DND-41 (cell line): ENCODE data around the gene FUS.
"Not testable (repeated sequence)": the region's sequence is repeated elsewhere in the genome, so short reads cannot be mapped to it uniquely, and the experiment has no call there.

Experiments used
- ATAC-seq: fragments of 200-7000 bp; cut with Tn5 transposase; 3 replicates; pipeline ENCODE4 v1.9.1; 2021; ENCODE audit warnings: low read depth; ENCODE audit not compliant: insufficient read depth
- DNase-seq: peaks from one replicate; pipeline ENCODE4 v3.0.0-alpha.2; 2020
- H2AFZ ChIP-seq: 2 replicates; pipeline ENCODE4 v1.6.0; 2012; ENCODE audit warnings: low read depth, low read length
- H3K27ac ChIP-seq: 2 replicates; pipeline ENCODE4 v1.5.1; 2012; ENCODE audit warnings: low read length, inconsistent platforms
- H3K27me3 ChIP-seq: fragments of 200-600 bp; sonication (generic); 2 replicates; pipeline ENCODE4 v1.6.0; 2012; ENCODE audit warnings: low read length, mild to moderate bottlenecking, inconsistent platforms; ENCODE audit not compliant: insufficient read depth, poor library complexity
- H3K36me3 ChIP-seq: 2 replicates; pipeline ENCODE4 v1.5.1; 2012; ENCODE audit warnings: low read length, inconsistent platforms; ENCODE audit not compliant: insufficient read depth
- H3K4me1 ChIP-seq: 2 replicates; pipeline ENCODE4 v1.5.1; 2012; ENCODE audit warnings: mild to moderate bottlenecking, low read length; ENCODE audit not compliant: insufficient read depth
- H3K4me2 ChIP-seq: 2 replicates; pipeline ENCODE4 v1.6.0; 2012; ENCODE audit warnings: mild to moderate bottlenecking, moderate library complexity, low read length, inconsistent platforms; ENCODE audit not compliant: insufficient read depth
- H3K4me3 ChIP-seq, 2 experiments: fragments of 200-600 bp in 1 of 2; shearing (Covaris generic) in 1 of 2; 2 replicates each; pipeline ENCODE4 v1.5.1; 2012 to 2016; ENCODE audit warnings: inconsistent platforms in 2 of 2, low read length in 2 of 2, mild to moderate bottlenecking in 2 of 2, low read depth in 1 of 2, moderate library complexity in 1 of 2
- H3K79me2 ChIP-seq: 2 replicates; pipeline ENCODE4 v1.6.0; 2012; ENCODE audit warnings: low read length, inconsistent platforms; ENCODE audit not compliant: insufficient read depth
- H3K9ac ChIP-seq: 2 replicates; pipeline ENCODE4 v1.6.0; 2012; ENCODE audit warnings: low read depth, mild to moderate bottlenecking, inconsistent platforms, low read length, moderate library complexity
- H3K9me3 ChIP-seq: 2 replicates; pipeline ENCODE4 v1.5.1; 2012; ENCODE audit warnings: low read length, moderate library complexity, mild to moderate bottlenecking, inconsistent platforms; ENCODE audit not compliant: insufficient read depth, severe bottlenecking
- H4K20me1 ChIP-seq: 2 replicates; pipeline ENCODE4 v1.6.0; 2012; ENCODE audit warnings: low read length; ENCODE audit not compliant: insufficient read depth
- EZH2 ChIP-seq: IDR thresholded peaks from 3 replicates; pipeline ENCODE4 v1.6.1; 2012; ENCODE audit warnings: borderline replicate concordance, low read depth, mild to moderate bottlenecking, moderate library complexity, low read length, inconsistent platforms; ENCODE audit not compliant: severe bottlenecking
- TF ChIP-seq, protein P1 (sequence below): IDR thresholded peaks from 2 replicates; pipeline ENCODE4 v1.5.1; 2012; ENCODE audit warnings: borderline replicate concordance, low read length, moderate library complexity, mild to moderate bottlenecking; ENCODE audit not compliant: poor library complexity, severe bottlenecking; ENCODE audit errors: extremely low read depth

FUS gene

DNA sequence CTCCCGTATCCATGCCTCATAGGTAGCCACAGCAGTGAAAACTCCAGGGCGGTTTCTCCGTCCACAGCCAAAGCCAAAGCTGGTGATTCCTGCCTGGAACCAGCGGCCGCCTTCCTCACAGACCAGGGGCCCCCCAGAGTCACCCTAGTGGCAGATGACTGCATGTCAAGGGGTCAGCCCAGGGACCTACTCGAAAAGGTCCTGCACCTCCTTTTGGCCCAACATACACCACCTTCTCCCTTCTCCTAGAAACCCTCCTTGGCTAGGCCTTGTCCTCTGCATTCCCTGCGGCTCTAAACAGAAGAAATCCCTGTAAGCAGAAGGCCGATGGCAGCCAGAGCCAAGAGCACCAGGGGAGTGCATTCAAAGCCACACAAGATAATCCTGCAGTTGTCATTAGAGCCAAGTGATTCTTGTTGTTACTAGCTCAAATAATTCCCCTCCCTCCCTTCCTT, 36.2 kb upstream of the FUS start:
- no peak overlapping the region for H3K9ac ChIP-seq
- ATAC-seq (no peak), DNase-seq (no peak)
- H3K79me2 ChIP-seq, result no peaks in the 10 kb centered on the region
- no peak for TF ChIP-seq EZH2
- TF ChIP-seq, protein P1, sequence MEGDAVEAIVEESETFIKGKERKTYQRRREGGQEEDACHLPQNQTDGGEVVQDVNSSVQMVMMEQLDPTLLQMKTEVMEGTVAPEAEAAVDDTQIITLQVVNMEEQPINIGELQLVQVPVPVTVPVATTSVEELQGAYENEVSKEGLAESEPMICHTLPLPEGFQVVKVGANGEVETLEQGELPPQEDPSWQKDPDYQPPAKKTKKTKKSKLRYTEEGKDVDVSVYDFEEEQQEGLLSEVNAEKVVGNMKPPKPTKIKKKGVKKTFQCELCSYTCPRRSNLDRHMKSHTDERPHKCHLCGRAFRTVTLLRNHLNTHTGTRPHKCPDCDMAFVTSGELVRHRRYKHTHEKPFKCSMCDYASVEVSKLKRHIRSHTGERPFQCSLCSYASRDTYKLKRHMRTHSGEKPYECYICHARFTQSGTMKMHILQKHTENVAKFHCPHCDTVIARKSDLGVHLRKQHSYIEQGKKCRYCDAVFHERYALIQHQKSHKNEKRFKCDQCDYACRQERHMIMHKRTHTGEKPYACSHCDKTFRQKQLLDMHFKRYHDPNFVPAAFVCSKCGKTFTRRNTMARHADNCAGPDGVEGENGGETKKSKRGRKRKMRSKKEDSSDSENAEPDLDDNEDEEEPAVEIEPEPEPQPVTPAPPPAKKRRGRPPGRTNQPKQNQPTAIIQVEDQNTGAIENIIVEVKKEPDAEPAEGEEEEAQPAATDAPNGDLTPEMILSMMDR, result peak; percentile 8
- no peaks in the 10 kb centered on the region for H4K20me1 ChIP-seq
- H3K27me3 ChIP-seq, result no peaks in the 10 kb centered on the region
- no peak overlapping the region for H2AFZ ChIP-seq
- no peaks in the 10 kb centered on the region for H3K9me3 ChIP-seq
- no peak overlapping the region for H3K4me3 ChIP-seq
- no peak overlapping the region for H3K4me2 ChIP-seq
- H3K36me3 ChIP-seq, result no peaks in the 10 kb centered on the region
- no peak overlapping the region for H3K27ac ChIP-seq
- H3K4me1 ChIP-seq, result peaks cover 18% of the 10 kb centered on the region

DNA sequence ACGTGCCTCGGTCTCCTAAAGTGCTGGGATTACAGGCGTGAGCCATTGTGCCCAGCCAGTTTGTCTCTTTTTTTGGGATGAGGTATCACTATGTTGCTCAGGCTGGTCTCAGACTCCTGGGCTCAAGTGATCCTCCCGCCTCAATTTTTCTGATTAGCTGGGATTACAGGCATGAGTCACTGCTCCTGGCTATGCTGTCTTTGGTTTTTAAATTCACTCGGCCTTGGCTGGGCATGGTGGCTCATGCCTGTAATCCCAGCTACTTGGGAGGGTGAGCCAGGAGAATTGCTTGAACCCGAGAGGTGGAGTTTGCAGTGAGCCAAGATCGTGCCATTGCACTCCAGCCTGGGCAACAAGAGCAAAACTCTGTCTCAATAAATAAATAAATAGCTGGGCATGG, 35.5 kb upstream of the FUS start:
- H3K9me3 ChIP-seq, H2AFZ ChIP-seq, H3K79me2 ChIP-seq, H3K4me2 ChIP-seq, H3K27me3 ChIP-seq, H4K20me1 ChIP-seq, H3K4me3 ChIP-seq, H3K27ac ChIP-seq, DNase-seq, ATAC-seq, H3K9ac ChIP-seq, H3K36me3 ChIP-seq: not testable (repeated sequence)
- H3K4me1 ChIP-seq, result peaks cover 18% of the 10 kb centered on the region

DNA sequence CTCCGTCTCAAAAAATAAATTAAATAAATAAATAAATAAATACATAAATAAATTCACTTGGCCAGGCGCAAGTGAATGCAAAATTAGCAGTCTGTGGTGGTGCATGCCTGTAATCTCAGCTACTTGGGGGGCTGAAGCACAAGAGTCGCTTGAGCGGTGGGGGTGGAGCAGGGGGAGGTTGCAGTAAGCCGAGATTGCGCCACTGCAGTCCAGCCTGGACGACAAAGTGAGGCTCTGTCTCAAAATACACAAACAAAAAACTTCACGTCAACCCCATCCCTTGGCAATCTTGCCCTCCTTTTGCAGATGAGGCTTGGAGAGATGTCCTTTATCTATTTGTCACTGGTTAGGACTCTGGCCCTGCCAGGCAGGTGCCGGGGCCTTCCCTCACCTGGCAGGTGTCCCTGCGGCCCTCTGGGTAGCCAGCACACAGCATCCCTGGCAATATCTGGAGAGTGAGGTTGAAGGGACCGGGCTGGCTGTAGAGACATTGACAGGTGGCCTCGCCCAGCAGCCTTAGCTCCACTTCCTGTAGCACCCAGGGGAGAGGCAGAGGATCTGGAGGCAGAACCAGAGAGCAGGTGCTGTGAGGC, 34.4 kb upstream of the FUS start:
- no peaks in the 10 kb centered on the region for H3K36me3 ChIP-seq
- no peak for ATAC-seq
- no peak overlapping the region for H2AFZ ChIP-seq
- no peak overlapping the region for H3K27ac ChIP-seq
- no peaks in the 10 kb centered on the region for H3K79me2 ChIP-seq
- DNase-seq, result no peak
- peaks cover 18% of the 10 kb centered on the region for H3K4me1 ChIP-seq
- no peak overlapping the region for H3K4me2 ChIP-seq
- TF ChIP-seq, protein P1, result no peak
- TF ChIP-seq EZH2, result no peak
- no peak overlapping the region for H3K9ac ChIP-seq
- H3K4me3 ChIP-seq, result no peak overlapping the region
- no peaks in the 10 kb centered on the region for H4K20me1 ChIP-seq
- H3K27me3 ChIP-seq, result no peaks in the 10 kb centered on the region
- no peaks in the 10 kb centered on the region for H3K9me3 ChIP-seq

DNA sequence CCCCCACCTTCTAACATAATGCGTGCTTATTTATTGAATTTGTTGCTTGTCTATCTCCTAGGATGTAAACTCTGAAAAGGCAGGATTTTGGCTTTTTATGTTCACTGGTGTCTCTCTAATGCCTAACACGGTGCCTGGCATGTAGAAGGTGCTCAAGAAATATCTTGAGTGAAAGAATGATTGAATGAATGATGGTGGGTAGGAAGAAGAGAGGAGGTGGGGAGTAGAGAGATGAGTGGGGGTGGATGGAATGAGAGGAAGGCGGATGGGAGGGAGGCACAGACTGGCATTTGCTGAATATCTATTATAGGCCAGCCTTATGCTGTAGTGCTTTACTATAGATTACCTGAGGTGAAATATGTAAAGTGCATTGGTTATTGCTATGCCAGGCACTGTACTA, 32.4 kb upstream of the FUS start:
- TF ChIP-seq, protein P1, result no peak
- no peak for TF ChIP-seq EZH2
- Histone ChIP-seq H3K79me2 (no peaks in the 10 kb centered on the region), H3K27me3 (no peaks in the 10 kb centered on the region), H3K36me3 (no peaks in the 10 kb centered on the region), H3K4me1 (peaks cover 7% of the 10 kb centered on the region), H3K9me3 (no peaks in the 10 kb centered on the region), H2AFZ (no peak overlapping the region), H3K4me3 (no peak overlapping the region), H3K27ac (no peak overlapping the region), H4K20me1 (no peaks in the 10 kb centered on the region), H3K4me2 (no peak overlapping the region), H3K9ac (no peak overlapping the region)
- ATAC-seq, result no peak
- DNase-seq, result no peak
